ENCODE data around the gene POLQ.

DNA sequence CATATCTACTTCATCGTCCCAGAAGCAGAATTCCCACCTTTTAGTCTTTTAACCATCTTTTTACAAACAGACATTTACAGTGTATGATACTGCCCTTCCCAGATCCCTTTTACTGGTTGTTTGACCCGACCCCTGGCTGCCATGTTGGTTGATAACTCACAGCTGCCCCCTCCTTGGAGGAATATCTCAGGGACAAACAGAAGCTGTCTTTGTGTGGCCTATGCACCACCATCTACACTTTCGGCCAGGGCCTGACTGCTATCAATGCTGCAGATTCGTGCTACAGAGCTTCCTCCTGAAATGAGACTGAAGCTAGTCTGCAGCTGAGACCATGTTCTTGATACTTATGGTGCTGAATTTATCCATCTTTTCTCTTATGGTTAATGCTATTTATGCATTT, 6.6 kb upstream of the POLQ start:
- TF ChIP-seq, protein P1, sequence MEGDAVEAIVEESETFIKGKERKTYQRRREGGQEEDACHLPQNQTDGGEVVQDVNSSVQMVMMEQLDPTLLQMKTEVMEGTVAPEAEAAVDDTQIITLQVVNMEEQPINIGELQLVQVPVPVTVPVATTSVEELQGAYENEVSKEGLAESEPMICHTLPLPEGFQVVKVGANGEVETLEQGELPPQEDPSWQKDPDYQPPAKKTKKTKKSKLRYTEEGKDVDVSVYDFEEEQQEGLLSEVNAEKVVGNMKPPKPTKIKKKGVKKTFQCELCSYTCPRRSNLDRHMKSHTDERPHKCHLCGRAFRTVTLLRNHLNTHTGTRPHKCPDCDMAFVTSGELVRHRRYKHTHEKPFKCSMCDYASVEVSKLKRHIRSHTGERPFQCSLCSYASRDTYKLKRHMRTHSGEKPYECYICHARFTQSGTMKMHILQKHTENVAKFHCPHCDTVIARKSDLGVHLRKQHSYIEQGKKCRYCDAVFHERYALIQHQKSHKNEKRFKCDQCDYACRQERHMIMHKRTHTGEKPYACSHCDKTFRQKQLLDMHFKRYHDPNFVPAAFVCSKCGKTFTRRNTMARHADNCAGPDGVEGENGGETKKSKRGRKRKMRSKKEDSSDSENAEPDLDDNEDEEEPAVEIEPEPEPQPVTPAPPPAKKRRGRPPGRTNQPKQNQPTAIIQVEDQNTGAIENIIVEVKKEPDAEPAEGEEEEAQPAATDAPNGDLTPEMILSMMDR (IDR thresholded peaks at IDR 0.05; ENCODE audit: low read depth, low read length, poor library complexity, severe bottlenecking): no peak
- no peak for TF ChIP-seq EZH2phosphoT487 (IDR thresholded peaks at IDR 0.05; ENCODE audit: borderline replicate concordance, low read length)
